PC-9 (cell line): Measurements from ENCODE around the gene GSTA4.

ENCODE experiments used
- EZH2 ChIP-seq: fragments of 200-600 bp; sonication (generic); IDR thresholded peaks from 2 replicates; pipeline ENCODE4 v1.8.0; 2017; ENCODE audit warnings: antibody characterized with exemption, low read depth
- TF ChIP-seq, protein P1 (sequence below): fragments of 200-600 bp; sonication (generic); conservative IDR thresholded peaks from 2 replicates; pipeline ENCODE4 v1.6.1; 2017; ENCODE audit warnings: mixed run types, antibody characterized with exemption, mild to moderate bottlenecking, moderate library complexity

DNA sequence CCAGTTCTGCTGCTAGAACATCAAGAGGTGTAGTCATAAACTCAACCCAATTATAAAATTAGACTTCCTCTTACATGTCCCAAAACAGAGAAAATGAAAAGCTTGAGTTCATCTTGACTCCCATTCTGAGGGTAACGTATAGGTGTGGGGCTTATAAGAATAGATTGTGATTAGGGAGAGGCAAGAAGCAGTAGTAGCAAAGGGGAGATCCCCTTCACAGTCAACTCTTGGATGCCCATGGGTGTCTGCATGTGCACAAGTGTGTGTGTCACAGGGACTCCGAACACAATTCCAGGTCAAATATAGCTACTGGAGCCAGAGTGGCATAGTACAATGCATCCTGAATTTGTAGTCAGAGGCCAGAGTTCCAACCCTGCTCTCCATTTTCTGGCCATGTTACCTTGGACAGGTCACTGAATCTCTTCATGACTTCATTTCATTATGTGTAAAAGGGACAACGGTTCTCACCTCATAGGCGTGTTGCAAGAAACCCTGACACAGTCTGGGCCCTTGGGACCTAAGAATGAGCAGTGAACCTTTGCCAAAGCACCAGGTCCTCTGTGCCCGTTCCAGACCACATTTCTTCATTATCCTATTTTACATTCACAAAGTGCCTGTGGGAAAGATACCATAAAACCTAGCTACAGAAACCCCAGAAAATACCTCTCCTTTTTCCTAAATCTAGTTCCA is 11.8 kb downstream of the GSTA4 start:
- no peak for TF ChIP-seq EZH2
- TF ChIP-seq, protein P1, sequence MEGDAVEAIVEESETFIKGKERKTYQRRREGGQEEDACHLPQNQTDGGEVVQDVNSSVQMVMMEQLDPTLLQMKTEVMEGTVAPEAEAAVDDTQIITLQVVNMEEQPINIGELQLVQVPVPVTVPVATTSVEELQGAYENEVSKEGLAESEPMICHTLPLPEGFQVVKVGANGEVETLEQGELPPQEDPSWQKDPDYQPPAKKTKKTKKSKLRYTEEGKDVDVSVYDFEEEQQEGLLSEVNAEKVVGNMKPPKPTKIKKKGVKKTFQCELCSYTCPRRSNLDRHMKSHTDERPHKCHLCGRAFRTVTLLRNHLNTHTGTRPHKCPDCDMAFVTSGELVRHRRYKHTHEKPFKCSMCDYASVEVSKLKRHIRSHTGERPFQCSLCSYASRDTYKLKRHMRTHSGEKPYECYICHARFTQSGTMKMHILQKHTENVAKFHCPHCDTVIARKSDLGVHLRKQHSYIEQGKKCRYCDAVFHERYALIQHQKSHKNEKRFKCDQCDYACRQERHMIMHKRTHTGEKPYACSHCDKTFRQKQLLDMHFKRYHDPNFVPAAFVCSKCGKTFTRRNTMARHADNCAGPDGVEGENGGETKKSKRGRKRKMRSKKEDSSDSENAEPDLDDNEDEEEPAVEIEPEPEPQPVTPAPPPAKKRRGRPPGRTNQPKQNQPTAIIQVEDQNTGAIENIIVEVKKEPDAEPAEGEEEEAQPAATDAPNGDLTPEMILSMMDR: no peak
